RPMI7951 (cell line): ENCODE data around the gene ATP5F1E. TPM values are rescaled to one million over a fixed set of nuclear protein-coding genes. Genes with fewer than 3 reads are reported as not detected.
"Not testable (repeated sequence)": the region's sequence is repeated elsewhere in the genome, so short reads cannot be mapped to it uniquely, and the experiment has no call there.

Experiments
- DNase-seq: peaks from one replicate; pipeline ENCODE4 v3.0.0-alpha.2; 2012; ENCODE audit warnings: low read depth
- total RNA-seq: library from RNA; depleted of rRNA; stranded (reverse); fragments of >200 nt; shearing (Covaris generic); gene quantifications from 2 replicates; pipeline ENCODE4 v1.2.3, GENCODE V29; 2014

The ATP5F1E gene
- total RNA-seq, 1 experiment from 2014 or later: 138 TPM

DNA sequence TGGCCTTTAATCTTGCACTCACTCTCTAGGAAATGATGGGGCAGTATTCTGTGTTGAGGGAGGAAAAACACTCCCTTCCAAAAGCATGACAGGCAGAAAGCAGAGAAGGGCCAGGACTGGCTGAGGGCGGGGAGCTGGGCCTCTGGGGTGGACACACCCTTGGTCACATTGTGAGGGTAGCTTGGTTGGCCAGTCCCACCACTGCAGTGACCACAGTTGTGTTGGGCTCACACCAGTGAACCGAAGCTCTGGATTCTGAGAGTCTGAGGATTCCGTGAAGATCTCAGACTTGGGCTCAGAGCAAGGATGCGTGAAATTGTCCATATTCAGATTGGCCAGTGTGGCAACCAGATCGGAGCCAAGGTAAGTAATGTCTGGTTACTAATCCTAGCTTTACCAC, 12.9 kb downstream of the ATP5F1E start, which contains the start of gene TUBB1:
TUBB1 (plus strand) TSS at position 213 of the 400 bp plus-strand sequence; CDS start at position 307, 94 bp downstream.
- DNase-seq: no peak

DNA sequence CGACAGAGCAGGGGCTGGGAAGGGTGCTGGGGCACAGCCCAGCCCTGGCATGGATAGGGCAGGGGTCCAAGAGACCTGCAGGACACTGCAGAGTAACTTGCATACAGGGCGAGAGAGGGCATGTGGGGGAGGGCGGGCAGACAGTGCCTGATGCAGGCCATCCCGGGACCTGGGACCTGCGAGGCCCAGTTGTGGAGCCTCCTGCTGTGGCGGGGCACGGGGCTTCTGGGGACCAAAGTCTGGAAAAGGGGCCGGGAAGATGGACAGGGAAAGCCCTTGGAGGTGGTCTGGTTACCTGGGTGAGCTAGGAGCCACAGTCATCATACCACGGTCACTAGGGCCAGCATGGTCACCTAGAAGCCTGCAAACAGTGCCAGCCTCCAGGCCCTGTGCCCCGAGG, 13.3 kb downstream of the ATP5F1E start:
- DNase-seq: no peak

DNA sequence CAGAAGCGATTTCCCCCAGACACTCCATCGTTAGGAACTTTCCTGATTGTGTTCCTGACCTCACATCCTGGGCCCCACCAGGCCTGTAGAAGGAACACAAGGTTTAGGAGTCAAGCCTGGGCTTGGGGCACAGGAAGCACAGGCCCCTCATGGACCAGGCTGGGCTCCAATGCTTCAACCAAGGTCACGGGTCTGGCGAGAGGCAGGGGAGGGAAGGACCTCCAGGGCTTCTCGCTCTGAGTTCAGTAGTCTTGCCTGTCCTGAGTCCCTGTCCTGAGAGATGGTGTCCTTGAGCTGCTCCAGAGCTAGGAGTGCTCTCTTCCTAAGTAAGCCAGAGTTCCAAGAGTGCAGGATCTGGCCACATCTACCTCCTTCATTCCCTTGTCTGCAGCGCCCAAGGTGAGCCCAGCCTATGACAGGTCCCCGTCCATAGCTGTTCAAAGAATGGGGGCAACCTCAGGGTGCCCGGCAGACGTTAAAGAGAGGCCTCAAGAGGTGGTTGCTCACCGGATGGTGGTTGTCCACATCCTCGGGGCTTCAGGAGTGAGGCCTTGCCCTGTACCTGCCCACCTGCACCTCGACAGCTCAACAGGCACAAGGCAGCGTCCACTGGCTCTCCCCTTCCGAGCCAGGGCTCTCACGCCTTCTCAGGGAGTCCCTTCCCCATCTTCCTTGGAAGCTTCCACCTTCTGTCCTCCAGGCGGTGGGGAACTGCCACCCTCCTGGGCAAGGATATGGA, 14.5 kb downstream of the ATP5F1E start:
- no peak for DNase-seq

DNA sequence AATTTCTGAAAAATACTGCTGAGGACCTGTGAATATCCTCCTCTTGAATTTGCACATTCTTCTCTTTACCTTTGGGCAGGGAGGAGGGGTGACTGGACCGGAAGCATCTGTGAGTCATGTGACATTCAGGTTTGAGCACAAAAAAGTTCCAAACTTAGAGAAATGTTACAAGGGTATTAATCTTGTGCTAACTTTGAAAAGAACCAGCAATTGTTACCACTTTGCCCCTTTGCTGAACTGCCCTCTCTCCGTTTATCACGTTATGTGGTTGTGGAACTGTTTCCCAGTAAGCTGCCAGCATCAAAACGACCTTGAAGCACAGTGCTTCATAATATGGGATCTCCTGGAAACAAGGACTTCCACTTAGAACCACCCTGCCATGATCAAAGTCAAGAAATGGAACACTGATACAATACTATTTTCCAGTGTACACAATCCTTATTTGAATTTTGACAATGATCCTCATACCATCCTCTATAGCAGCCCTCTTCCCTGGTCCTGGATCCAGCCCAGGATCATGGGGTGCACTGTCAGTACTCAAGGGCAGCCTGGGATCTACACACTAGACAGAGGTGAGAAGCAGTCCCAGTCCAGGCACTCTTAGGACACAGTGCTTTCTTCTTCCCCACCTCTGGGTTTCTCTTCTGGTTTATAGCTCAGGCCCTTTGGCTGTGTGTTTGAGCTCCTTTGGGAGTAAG, 15.2 kb downstream of the ATP5F1E start:
- DNase-seq: no peak

DNA sequence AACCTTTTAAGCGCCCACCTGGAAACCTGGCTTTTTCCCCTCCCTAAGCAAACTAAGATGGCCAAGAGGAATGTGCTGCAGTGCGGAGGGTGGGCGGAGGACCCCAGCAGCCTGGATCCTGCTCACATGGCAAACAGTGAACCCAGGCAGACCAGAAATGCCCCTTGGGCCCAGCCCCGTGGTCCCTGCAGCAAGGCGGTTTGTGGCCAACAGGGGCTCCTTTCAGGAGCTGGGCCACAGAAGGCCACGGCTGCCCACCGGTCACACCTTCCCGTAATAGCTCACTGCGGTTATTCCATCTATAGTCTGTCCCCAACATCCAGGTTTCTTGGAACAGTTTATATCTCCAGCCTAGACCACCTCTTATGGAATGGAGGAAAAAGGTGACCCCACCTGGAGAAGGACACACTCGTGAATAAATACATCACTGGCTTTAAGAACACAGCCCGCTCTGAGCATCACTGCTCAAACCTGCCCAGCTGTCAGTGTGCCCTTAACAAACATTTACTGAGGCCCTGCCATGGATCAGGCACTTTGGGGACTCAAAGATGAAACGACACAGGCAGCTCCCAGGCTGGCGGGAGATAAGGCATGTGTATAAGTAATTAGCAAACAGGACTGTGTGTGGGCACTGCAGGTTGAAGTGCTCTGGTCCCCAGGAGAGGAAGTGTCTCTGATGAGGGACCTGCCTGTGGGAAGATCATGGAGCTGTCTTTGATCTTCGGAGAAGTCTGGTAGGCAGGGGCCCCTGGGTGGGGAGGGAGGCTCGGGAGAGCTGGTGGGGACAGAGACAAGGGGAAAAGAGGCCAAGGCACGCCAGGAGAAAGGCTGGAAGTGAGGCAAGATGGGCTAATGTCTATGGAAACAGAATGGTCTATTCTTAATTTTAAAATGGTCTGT, 16.1 kb downstream of the ATP5F1E start:
- no peak for DNase-seq

DNA sequence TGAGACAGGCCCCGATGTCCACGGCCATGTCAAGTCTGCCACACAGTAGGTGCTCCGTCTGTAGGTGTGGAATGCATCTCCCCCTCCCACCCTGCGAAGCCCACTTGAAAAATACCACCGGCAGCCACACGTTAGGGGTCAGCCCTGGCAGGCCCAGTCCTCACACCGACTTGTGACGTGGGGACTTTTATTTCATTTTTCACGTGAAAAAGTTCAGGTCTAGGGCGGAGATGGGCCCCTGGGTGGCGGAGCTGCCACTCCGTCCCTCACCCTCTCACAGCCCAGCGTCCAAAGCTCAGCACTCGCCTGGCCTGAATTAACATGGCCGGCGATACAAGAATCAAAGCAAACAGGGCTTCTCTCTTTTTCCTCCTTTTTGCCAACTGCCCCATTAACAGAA, 16.7 kb downstream of the ATP5F1E start:
- DNase-seq: no peak

DNA sequence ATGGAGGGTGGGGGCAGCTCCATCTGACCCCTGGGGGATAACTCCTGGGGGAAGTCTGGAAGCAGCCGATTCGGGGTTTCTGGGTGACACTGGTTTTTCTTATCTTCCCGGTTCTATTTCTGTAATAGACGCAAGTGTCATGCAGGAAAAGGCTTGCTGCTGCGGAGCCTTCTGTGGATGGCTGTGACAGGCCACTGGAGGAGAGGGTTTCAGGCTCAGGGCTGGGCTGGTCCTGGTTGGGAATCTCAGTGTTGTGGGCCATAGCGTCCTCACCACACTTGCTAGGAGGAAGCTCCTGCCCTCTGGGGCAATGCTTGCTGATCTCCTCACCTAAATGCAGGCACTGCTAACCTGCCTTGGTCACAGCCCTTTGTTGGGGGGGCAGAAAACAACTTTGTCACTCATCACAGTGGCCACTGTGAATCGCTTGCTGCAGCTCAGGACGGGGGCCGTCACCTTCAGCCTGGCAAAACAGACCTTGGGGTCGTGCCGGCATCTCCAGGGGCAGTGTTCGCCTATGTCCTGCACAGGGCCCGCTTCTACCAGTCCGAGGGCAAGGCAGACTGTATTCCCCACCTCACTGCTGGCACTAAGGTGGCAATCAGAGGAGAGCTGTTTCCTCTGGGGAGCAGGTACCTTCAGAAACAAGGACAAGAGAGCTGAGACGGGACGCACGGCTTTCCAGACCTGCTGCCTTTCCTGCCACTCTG, 17.3 kb downstream of the ATP5F1E start:
- DNase-seq: no peak

DNA sequence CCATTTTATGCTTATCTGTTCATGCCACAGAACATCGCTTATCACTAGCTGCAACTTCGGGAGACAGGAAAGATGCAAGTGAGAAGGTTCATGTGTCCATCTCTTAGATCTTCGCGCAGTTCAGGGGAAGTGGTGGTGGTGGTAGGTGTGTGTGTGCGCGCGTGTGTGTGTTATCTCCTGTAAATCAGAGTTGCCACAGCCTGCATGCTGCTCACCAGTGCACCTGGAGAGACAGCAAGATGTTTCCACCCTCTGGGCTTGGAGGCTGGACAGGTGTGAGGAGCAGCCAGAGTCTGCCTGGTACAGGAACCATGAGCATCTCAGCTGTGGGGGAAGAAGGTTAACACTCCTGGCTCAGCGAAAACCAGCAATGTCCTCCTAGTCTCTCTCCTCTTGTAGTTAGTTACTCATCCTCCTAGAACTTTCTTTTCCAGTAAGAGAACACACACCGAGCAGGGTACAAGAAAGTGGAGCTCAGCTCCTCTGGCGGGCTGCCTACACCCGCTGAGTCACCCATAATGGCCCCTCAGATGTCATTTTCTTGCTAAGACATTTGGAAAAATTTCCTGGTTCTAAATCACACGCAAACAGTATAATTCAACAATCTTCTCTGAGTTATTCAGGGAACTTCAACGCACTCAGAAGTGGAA, 18.1 kb downstream of the ATP5F1E start:
- DNase-seq: peak; percentile 72

DNA sequence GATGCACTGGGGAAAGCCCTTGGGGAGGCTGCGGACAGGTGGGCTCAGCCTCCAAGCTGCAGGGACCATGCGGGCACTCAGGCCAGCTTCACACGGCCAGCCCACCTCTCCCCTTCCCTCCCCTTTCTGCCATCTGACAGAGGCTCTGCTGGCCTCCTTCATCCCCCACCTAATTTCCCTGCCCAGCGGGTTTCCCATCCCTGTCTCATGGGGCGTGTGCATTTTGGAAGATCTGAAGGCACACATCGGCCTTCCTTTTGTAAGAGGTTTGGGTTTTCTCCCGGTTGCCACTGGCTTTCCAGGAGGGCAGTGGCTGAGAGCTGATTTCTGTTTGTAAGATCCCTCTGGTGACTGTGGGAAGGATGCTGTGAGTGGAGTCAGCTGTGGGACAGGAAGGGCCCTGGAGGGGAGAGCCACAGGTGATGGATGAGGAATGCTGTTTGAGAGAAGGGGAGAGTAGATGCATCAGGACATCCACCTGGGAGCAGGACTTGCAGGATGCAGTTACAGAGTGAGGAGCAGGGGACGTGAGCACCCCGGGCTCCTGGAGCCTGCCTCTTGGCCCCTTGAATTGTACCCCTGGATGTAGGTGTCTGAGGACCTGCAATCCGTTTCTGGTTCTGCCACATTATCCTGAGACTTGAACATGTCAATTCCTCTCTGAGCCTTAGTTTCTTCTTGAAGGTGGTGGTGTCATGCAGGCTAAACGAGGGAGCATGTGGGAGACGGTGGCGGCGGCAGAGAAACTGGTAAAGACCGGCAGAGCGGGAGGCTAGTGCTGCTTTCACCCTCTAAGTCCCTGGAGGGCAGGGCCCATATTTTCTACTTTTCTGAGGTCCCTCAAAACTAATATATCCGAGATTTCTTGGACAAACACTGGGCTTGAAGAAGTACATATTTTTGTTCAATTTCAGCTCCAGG, 18.8 kb downstream of the ATP5F1E start:
- no peak for DNase-seq

DNA sequence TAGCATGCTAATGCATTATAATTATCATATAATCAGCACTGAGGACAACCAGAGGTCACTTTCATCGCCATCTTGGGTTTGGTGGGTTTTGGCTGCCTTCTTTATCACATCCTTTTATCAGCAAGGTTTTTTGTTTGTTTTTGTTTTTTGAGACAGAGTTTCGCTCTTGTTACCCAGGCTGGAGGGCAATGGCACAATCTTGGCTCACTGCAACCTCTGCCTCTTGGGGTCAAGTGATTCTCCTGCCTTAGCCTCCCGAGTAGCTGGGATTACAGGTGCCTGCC, 20.3 kb downstream of the ATP5F1E start:
- not testable (repeated sequence) for DNase-seq

DNA sequence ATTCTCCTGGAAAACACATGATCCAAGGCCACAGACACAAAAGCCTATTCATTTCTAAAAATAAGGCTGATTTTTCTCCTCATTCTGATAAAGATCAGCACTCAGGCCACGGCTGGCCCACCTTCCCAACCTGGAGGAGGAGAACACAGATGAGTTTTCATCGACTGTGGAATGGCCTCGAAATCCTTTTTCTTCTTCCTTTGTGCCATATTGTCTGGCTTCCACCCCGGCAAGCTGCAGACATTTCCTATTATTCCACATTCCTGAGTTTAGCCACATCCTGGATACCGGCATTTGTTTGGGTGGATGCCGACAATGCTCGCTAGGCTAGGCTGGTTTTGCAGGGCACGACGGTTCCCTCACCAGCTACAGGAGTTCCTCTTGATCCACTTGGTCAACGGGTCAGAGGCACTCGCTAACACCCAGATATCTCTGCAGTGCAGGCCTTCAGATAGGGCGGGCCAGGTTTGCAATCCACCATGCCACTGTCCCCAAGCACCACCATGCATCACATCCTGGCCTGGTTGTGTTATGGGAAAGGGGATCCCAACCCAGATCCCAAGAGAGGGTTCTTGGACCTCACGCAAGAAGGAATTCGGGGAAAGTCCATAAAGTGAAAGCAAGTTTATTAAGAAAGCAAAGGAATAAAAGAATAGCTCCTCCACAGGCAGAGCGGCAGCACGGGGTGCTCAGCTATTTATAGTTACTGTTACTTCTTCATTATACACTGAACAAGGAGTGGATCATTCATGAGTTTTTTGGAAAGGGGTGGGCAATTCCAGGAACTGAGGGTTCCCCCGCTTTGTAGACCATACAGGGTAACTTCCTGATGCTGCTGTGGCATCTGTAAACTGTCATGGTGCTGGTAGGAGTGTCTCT, 20.9 kb downstream of the ATP5F1E start:
- peak; percentile 99 for DNase-seq

DNA sequence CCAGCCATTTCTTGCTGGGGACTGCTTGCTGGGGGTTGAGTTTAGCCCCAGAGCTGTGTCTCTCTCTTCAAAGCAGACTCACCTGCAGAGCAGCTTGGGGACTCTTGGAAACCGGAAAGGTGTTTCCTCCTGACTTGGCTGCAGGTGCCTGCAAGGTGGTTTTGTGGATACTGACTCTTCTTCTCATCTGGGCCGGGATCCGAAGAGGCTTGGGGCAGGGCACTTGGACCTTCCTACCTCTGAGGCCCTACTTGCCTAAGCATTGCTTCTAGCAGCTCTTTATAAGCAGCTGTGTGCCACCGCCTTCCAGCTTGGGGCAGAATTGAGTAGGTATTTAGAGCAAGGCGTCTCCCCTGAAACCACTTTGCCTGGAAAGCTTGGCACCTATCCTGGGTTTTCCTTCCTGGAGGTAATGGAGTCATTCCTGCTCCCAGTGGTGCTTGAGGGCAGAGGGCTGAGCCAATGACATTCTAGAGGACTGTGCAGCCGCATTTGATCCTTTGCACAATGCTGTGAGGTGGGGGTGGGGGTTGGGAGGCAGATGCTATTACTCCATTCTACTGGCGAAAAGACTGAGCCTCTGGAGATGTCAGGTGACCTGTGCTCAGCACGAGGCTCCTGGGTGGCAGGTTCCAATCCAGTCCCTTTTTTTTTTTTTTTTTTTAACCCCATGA, 21.7 kb downstream of the ATP5F1E start:
- peak; percentile 93 for DNase-seq

DNA sequence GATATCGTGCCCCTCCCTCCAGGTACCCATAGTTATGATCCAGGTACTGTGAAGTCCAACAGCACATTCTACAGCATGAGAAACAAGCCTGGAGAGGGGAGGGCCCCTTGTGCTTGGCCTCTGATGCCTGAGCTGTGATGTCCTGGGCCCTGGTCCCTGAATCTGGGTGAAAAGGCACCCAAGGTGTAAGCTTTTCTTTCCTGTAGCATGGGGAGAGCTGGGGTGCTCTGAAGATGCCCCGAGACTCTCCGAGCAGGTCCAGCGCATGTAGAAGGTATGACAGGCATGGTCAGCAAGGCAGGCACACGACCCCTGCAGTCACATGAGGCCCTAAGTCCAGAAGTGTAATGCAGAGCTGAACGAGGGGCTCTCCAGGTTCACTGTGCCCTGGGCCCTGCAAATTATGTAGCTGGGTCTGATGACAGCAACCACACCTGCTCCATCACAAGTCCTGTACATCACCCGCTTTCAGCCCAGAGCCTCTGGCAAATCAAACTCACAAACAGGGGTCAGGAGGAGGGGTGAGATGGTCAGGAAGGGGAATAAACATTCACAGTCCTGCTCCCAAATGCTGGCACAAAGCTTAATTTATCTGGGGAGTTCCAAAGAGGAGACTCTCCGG, 23.3 kb downstream of the ATP5F1E start:
- no peak for DNase-seq

DNA sequence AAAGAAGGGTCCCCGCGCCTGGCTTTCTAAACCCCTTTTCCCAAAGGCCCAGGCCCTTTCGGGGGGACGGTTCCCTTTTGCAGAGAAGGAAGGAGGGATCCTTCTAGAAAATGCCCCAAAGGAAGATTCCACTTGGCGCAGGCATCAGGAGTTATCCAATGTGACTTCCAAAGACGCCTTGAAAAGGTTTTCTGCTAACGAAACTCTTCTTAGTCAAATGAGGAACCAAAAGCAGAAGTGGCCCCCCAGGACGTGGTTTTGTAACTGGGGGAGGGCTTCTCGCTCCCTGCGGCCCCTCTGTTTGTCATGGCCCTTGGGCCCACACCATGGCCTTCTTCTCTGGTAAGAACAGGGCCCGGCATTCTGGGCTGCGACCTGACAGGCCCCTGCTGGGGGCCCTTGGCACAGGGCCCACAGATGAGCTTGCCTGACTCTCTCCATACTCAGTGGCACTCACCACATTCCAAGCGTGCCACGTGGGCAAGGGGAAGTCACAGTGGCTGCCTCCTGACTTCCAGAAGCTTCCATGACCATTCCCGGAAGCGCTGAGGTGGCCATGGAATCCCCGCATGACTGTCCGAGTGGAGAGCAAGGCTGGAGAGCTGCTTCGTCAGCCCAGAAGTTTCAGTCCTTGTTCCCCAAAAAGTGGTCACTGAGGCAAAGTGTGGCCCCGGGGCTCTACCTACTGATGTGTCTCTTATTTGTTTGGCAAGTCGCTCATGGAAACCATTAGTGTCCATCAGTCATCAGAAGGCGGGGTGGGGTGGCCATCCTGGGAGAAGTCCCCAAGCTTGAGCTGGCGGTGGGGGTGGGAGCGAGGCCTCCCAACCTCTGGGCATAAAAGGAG, 24.2 kb downstream of the ATP5F1E start:
- DNase-seq: no peak

DNA sequence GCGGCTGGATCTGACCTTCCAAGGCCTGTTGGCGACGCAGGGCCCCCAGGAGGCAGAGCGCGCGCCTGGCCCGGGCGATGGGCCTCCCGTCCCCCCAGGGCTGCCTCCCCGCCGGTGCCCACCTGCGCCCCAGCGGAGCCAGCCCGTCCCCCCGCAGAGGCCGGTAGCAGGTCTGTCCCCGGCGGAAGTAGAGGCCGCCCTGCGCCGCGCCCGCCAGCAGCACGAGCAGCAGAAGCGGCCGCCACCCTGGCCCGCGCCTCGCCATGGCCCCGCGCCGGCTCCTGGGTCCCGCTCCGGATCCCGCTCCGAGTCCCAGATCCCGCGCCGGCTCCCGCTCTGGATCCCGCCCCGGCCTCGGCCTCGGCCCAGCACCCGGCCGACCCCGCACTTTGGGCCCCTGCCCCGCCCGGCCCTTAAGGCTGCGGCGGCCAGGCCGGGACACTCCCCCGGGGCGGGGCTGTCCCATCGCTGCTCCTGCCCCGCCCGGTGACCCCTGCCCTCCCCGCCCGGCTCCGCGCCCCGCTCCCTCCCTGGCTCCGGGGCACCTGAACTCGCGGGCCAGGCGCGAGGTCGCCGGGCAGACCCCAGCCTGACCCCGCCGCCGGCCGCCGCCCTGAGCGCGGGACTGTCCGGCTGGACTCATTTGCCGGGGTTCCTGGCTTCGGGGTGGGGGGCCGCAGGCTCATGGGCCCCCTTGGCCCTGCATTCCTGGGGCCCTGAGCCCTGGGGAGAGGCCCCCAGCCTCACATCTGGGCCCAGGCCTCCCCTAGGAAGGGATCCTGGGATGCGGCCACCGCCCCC, 25.1 kb downstream of the ATP5F1E start, which contains the start of gene CTSZ:
CTSZ (minus strand) TSS at position 391 of the 801 bp plus-strand sequence; CDS start at position 265, 126 bp downstream.
- DNase-seq: peak; percentile 72

DNA sequence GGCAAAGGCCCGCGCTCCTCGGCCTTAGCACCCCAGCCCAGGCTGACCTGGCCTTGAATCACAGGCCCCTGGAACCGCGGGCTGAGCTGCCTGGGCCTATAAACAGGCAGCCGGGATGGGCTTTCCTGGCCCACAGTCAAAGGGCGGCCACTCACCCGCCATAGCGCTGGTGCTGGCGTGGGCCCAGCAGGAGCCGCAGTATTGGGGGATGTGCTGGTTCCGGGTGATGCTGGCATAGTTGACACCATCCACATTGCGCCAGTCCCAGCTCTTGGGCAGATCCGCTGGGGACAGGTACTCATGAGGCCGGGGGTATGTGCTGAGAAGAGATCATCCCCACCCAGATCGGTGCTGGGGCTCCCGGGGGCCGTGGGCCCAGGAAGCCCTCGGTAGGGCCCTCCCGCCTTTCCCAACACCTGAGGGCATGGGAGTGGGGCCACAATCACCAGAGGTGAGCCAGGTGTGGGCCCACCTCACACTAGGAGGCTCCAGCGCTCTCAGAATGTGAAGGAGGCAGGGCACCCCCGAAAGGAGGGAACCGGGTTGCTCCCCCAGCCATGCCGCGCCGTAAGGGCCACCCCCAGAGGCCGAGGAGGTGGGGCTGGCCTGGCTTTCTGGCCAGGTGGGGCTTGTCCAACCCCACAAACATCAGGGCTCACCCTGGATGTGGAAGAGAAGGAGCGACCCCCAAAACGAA, 25.8 kb downstream of the ATP5F1E start:
- peak; percentile 65 for DNase-seq
